H1 (cell line): ENCODE measurements around the gene ABHD15. TPM values are rescaled to one million over a fixed set of nuclear protein-coding genes. Genes with fewer than 3 reads are reported as not detected.

ENCODE experiments used
- CTCF ChIA-PET: fragments of 300-600 bp; sonication (Branson Sonifier 250); formaldehyde crosslinking; loops from one replicate; lab custom pipeline; 2021; ENCODE audit not compliant: partially characterized antibody; lab: Charles Lee
- POLR2A ChIA-PET: fragments of 300-600 bp; sonication (Branson Sonifier 250); formaldehyde crosslinking; loops from one replicate; lab custom pipeline; 2021; ENCODE audit warnings: inconsistent platforms; ENCODE audit not compliant: partially characterized antibody; lab: Charles Lee
- DNase-seq, 2 experiments: peaks; one replicate each; pipeline versions ENCODE4 v3.0.0 to v3.0.0-alpha.2; 2010 to 2022; ENCODE audit warnings: low spot score in 2 of 2, low read depth in 1 of 2, mixed read lengths in 1 of 2
- FAIRE-seq: peaks from 2 replicates; lab custom pipeline; 2011; peaks lifted over from hg19 to GRCh38; lab: Jason Lieb, UNC
- H2AFZ ChIP-seq: 2 replicates; pipeline ENCODE4 v1.8.1; 2012; ENCODE audit warnings: low read length, inconsistent platforms
- H2AK5ac ChIP-seq: 2 replicates; pipeline ENCODE4 v1.6.1; 2013; ENCODE audit warnings: low read depth, low read length
- H2BK120ac ChIP-seq: replicated peaks from 2 replicates; pipeline ENCODE3; 2013; ENCODE audit warnings: low read depth, low read length, inconsistent platforms
- H2BK12ac ChIP-seq: 2 replicates; pipeline ENCODE4 v1.6.1; 2013; ENCODE audit warnings: low read depth, low read length
- H2BK15ac ChIP-seq: 2 replicates; pipeline ENCODE4 v1.6.1; 2013; ENCODE audit warnings: low read length
- H2BK20ac ChIP-seq: 2 replicates; pipeline ENCODE4 v1.6.1; 2013; ENCODE audit warnings: low read length
- H2BK5ac ChIP-seq: 2 replicates; pipeline ENCODE4 v1.6.1; 2013; ENCODE audit warnings: low read depth, low read length
- H3K14ac ChIP-seq: 2 replicates; pipeline ENCODE4 v1.6.1; 2013; ENCODE audit warnings: inconsistent platforms; ENCODE audit not compliant: insufficient read length
- H3K18ac ChIP-seq: 2 replicates; pipeline ENCODE4 v1.6.1; 2013; ENCODE audit warnings: low read length; ENCODE audit errors: extremely low read depth
- H3K23ac ChIP-seq: 2 replicates; pipeline ENCODE4 v1.6.1; 2013; ENCODE audit warnings: inconsistent platforms; ENCODE audit not compliant: insufficient read length
- H3K23me2 ChIP-seq: 2 replicates; pipeline ENCODE4 v1.6.1; 2013; ENCODE audit warnings: low read depth, low read length
- H3K27ac ChIP-seq: 2 replicates; pipeline ENCODE4 v1.6.1; 2011; ENCODE audit warnings: low read depth, low read length, inconsistent platforms
- H3K27me3 ChIP-seq, 4 experiments: replicated peaks in 1 of 4; 1 replicate in 1 of 4; 2 replicates in 3 of 4; pipeline versions ENCODE4 v1.6.1 to v1.8.1; 2011 to 2013; ENCODE audit warnings: low read length in 3 of 4, mild to moderate bottlenecking in 3 of 4, inconsistent platforms in 2 of 4, mixed read lengths in 2 of 4, moderate library complexity in 1 of 4; ENCODE audit not compliant: control insufficient read depth in 3 of 4, insufficient read depth in 3 of 4; ENCODE audit errors: extremely low read depth in 1 of 4
- H3K36me3 ChIP-seq, 4 experiments: 2 replicates each; pipeline versions ENCODE4 v1.6.1 to v1.8.1; 2011 to 2013; ENCODE audit warnings: mild to moderate bottlenecking in 4 of 4, low read length in 3 of 4, moderate library complexity in 2 of 4, control low read depth in 1 of 4, inconsistent platforms in 1 of 4; ENCODE audit not compliant: insufficient read depth in 4 of 4, control insufficient read depth in 2 of 4
- H3K4ac ChIP-seq: replicated peaks from 2 replicates; pipeline ENCODE3; 2013; ENCODE audit warnings: low read length, low read depth, mixed read lengths, inconsistent platforms; ENCODE audit not compliant: insufficient read length
- H3K4me1 ChIP-seq, 4 experiments: replicated peaks in 1 of 4; 1 replicate in 1 of 4; 2 replicates in 3 of 4; pipeline versions ENCODE4 v1.6.1 to v1.8.1; 2011 to 2013; ENCODE audit warnings: low read length in 3 of 4, inconsistent platforms in 2 of 4, mixed read lengths in 1 of 4; ENCODE audit not compliant: insufficient read depth in 4 of 4, control insufficient read depth in 3 of 4
- H3K4me2 ChIP-seq, 2 experiments: 2 replicates each; pipeline versions ENCODE4 v1.6.1 to v1.8.1; 2011 to 2013; ENCODE audit warnings: low read depth in 2 of 2, low read length in 2 of 2, control low read depth in 1 of 2, inconsistent platforms in 1 of 2, mild to moderate bottlenecking in 1 of 2; ENCODE audit not compliant: insufficient read depth in 1 of 2
- H3K4me3 ChIP-seq, 4 experiments: fragments of 200-600, 300-600 bp in 1 of 4; sonication (generic), shearing (Covaris generic), sonication (Bioruptor Twin) in 1 of 4; 2 replicates each; pipeline versions ENCODE4 v1.5.1 to v1.8.1; 2011 to 2016; ENCODE audit warnings: low read length in 4 of 4, low read depth in 3 of 4, control low read depth in 2 of 4, inconsistent platforms in 2 of 4, mild to moderate bottlenecking in 2 of 4, mixed read lengths in 1 of 4, moderate library complexity in 1 of 4; ENCODE audit not compliant: insufficient read depth in 2 of 4; ENCODE audit errors: extremely low read depth in 1 of 4
- H3K56ac ChIP-seq: replicated peaks from 2 replicates; pipeline ENCODE3; 2013; ENCODE audit warnings: low read depth, mild to moderate bottlenecking, mixed read lengths, low read length, inconsistent platforms; ENCODE audit not compliant: insufficient read length
- H3K79me1 ChIP-seq: 2 replicates; pipeline ENCODE4 v1.6.1; 2013; ENCODE audit warnings: low read depth, low read length, control low read depth
- H3K79me2 ChIP-seq, 2 experiments: 2 replicates each; pipeline versions ENCODE4 v1.6.1 to v1.8.1; 2012 to 2013; ENCODE audit warnings: low read length in 2 of 2, mild to moderate bottlenecking in 2 of 2, inconsistent platforms in 1 of 2; ENCODE audit not compliant: insufficient read depth in 2 of 2, control insufficient read depth in 1 of 2
- H3K9ac ChIP-seq, 4 experiments: replicated peaks in 1 of 4; 1 replicate in 1 of 4; 2 replicates in 3 of 4; pipeline versions ENCODE4 v1.6.1 to v1.8.1; 2011 to 2013; ENCODE audit warnings: low read depth in 3 of 4, low read length in 3 of 4, control low read depth in 2 of 4, mild to moderate bottlenecking in 2 of 4, moderate library complexity in 2 of 4, inconsistent platforms in 1 of 4; ENCODE audit errors: extremely low read depth in 1 of 4
- H3K9me3 ChIP-seq, 2 experiments: 2 replicates each; pipeline versions ENCODE4 v1.6.1 to v1.8.1; 2012 to 2013; ENCODE audit warnings: mild to moderate bottlenecking in 2 of 2, moderate library complexity in 2 of 2, control low read depth in 1 of 2, inconsistent platforms in 1 of 2, low read depth in 1 of 2, low read length in 1 of 2, mixed read lengths in 1 of 2; ENCODE audit not compliant: insufficient read depth in 2 of 2
- H4K20me1 ChIP-seq, 2 experiments: replicated peaks in 1 of 2; 2 replicates each; pipeline versions ENCODE3 to v1.8.1; 2011 to 2013; ENCODE audit warnings: inconsistent platforms in 2 of 2, low read length in 2 of 2, mild to moderate bottlenecking in 1 of 2; ENCODE audit not compliant: insufficient read depth in 2 of 2, control insufficient read depth in 1 of 2
- H4K5ac ChIP-seq: 2 replicates; pipeline ENCODE4 v1.6.1; 2013; ENCODE audit warnings: low read length, low read depth, mixed read lengths, inconsistent platforms; ENCODE audit not compliant: insufficient read length
- H4K8ac ChIP-seq: 2 replicates; pipeline ENCODE4 v1.8.0; 2013; ENCODE audit warnings: mild to moderate bottlenecking, moderate library complexity, low read length, inconsistent platforms; ENCODE audit not compliant: insufficient read depth; ENCODE audit errors: extremely low read depth
- H4K91ac ChIP-seq: replicated peaks from 2 replicates; pipeline ENCODE3; 2013; ENCODE audit warnings: low read length, mixed read lengths, inconsistent platforms; ENCODE audit not compliant: insufficient read length
- BACH1 ChIP-seq: IDR thresholded peaks from 2 replicates; pipeline ENCODE4 v1.6.1; 2012; ENCODE audit warnings: low read length, improper control_type of control experiment
- CEBPB ChIP-seq: IDR thresholded peaks from 2 replicates; pipeline ENCODE4 v1.6.1; 2012; ENCODE audit warnings: low read depth, low read length
- CHD1 ChIP-seq: IDR thresholded peaks from 2 replicates; pipeline ENCODE4 v1.6.1; 2012; ENCODE audit warnings: low read depth, low read length, improper control_type of control experiment
- GTF2F1 ChIP-seq: IDR thresholded peaks from 2 replicates; pipeline ENCODE4 v1.6.1; 2012; ENCODE audit warnings: low read depth, low read length, improper control_type of control experiment, borderline replicate concordance
- POU5F1 ChIP-seq: IDR thresholded peaks from 2 replicates; pipeline ENCODE4 v1.6.1; 2011; ENCODE audit warnings: low read depth, mild to moderate bottlenecking, low read length, moderate library complexity
- SAP30 ChIP-seq: fragments of 300-600 bp; sonication (generic); IDR thresholded peaks from 2 replicates; pipeline ENCODE4 v1.7.1; 2012; ENCODE audit warnings: low read length, moderate library complexity, mild to moderate bottlenecking, inconsistent platforms; ENCODE audit not compliant: insufficient read depth, insufficient replicate concordance
- SP1 ChIP-seq: IDR thresholded peaks from 2 replicates; pipeline ENCODE4 v1.6.1; 2011; ENCODE audit warnings: low read depth, low read length
- TAF1 ChIP-seq: IDR thresholded peaks from 2 replicates; pipeline ENCODE4 v1.6.1; 2011; ENCODE audit warnings: mild to moderate bottlenecking, low read depth, low read length
- TEAD4 ChIP-seq: IDR thresholded peaks from 2 replicates; pipeline ENCODE4 v1.6.1; 2012; ENCODE audit warnings: low read depth, low read length, inconsistent platforms, mixed read lengths
- WGBS, 2 experiments: shearing (Covaris generic) in 1 of 2; methylation state at CpG; one replicate each; pipeline versions ENCODE4 v1.1.6 to v1.1.7; 2013 to 2015; ENCODE audit warnings: low lambda C conversion rate in 2 of 2, mixed read lengths in 2 of 2, inconsistent platforms in 1 of 2, low coverage in 1 of 2, missing lambda C conversion rate in 1 of 2; ENCODE audit not compliant: insufficient replicate concordance in 2 of 2, insufficient coverage in 1 of 2, insufficient read length in 1 of 2; ENCODE audit errors: extremely low coverage in 1 of 2, missing lambda C conversion rate in 1 of 2; 5-methylcytosine and 5-hydroxymethylcytosine counted together
- polyA plus RNA-seq, 7 experiments: library from polyadenylated mRNA; depleted of rRNA in 3 of 7; stranded (reverse) in 5 of 7; unstranded in 2 of 7; fragments of >200 nt in 5 of 7; fragments of 200-250 nt in 2 of 7; gene quantifications; 1 replicate in 5 of 7; 2 replicates in 1 of 7; 4 replicates in 1 of 7; pipeline versions ENCODE4 v1.2.1 to v1.2.3, GENCODE V29; 2011 to 2013; ENCODE audit warnings: missing spikeins in 2 of 7, mixed read lengths in 2 of 7
- total RNA-seq: library from RNA; stranded (reverse); fragmentation: NEBNext Ultra II Directional; extraction: Animal tissue kit (Norgen Biotek cat#: 25700); gene quantifications from 2 replicates; pipeline ENCODE4 v1.2.1, GENCODE V29; 2021
- TF ChIP-seq, protein P1 (sequence below): IDR thresholded peaks from 2 replicates; pipeline ENCODE4 v1.6.1; 2011; ENCODE audit warnings: low read length, improper control_type of control experiment

Gene ABHD15
- total and polyA plus RNA-seq, 2 of the 8 experiments (the other 6 are each of a cell fraction or from before 2014, with no cell fraction given), result 0.88 to 1.7 TPM

DNA sequence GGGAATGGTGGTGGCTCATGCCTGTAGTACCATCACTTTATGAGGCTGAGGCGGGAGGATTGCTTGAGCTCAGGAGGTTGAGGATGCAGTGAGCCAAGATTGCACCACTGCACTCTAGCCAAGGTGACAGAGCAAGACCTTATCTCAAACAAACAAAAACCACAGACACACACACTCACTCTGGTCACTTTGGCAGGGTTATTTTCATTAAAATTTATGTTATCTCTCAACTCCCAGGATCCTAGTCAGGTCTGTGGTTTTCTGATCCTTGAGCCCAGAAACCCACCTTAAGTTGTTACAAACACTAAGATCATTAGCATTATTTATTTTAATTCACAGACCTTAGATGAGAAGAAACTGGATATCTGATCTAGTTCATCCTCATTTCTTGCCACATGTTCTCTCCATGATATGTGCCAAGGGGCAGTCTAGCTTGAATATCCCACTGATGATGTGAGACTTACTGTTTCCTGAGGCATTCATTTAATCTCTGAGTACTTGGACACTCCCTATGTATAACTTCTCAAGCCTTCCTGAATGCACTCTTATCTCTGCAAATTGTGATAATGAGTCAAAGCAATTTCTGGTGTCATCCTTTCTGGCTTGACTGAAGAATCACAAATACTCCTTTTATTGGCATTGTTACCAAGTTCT lies 9.6 kb downstream of the ABHD15 start:
- Histone ChIP-seq H2BK20ac (no peak overlapping the region), H3K18ac (no peak overlapping the region), H2BK5ac (no peak overlapping the region), H3K56ac (no peak overlapping the region), H3K36me3 (no peaks in the 10 kb centered on the region), H3K4ac (no peak overlapping the region), H3K9ac (no peak overlapping the region), H4K20me1 (no peaks in the 10 kb centered on the region), H2BK12ac (no peak overlapping the region), H3K4me1 (no peaks in the 10 kb centered on the region), H2BK15ac (no peak overlapping the region), H3K4me2 (no peak overlapping the region), H4K91ac (no peak overlapping the region), H3K9me3 (no peaks in the 10 kb centered on the region), H2AFZ (no peak overlapping the region), H3K23me2 (no peaks in the 10 kb centered on the region), H2AK5ac (no peak overlapping the region), H3K79me1 (no peaks in the 10 kb centered on the region), H3K4me3 (no peak overlapping the region), H3K23ac (no peak overlapping the region), H3K79me2 (no peaks in the 10 kb centered on the region), H3K27me3 (no peaks in the 10 kb centered on the region), H4K5ac (no peak overlapping the region), H2BK120ac (no peak overlapping the region), H4K8ac (no peak overlapping the region), H3K27ac (no peak overlapping the region), H3K14ac (no peak overlapping the region)
- CTCF ChIA-PET, result interaction anchor here (0.7 to 1.7 kb wide), 5 partner anchors 8 to 441 kb away, joined by 3 to 7 read pairs (median 4); no protein-coding TSS in a partner anchor
- 86% methylated on average over 1 of the region's 1 CpG; no CpG with 5 or more reads in 1 of the 2 experiments for WGBS, 2 experiments
- POLR2A ChIA-PET, result no interaction called here
- FAIRE-seq (no peak), DNase-seq (peak in 1 of 2 experiments; percentile 13)
- TF ChIP-seq TAF1, result no peak
- TF ChIP-seq TEAD4, result no peak
- no peak for TF ChIP-seq SAP30
- TF ChIP-seq BACH1, result no peak
- TF ChIP-seq CEBPB, result no peak
- TF ChIP-seq CHD1, result no peak
- no peak for TF ChIP-seq SP1
- TF ChIP-seq GTF2F1, result no peak
- TF ChIP-seq, protein P1, sequence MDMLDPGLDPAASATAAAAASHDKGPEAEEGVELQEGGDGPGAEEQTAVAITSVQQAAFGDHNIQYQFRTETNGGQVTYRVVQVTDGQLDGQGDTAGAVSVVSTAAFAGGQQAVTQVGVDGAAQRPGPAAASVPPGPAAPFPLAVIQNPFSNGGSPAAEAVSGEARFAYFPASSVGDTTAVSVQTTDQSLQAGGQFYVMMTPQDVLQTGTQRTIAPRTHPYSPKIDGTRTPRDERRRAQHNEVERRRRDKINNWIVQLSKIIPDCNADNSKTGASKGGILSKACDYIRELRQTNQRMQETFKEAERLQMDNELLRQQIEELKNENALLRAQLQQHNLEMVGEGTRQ, result no peak
- no peak for TF ChIP-seq POU5F1
